ENCODE measurements around the gene RFPL4A.
"Not testable (repeated sequence)": the region's sequence is repeated elsewhere in the genome, so short reads cannot be mapped to it uniquely, and the experiment has no call there.

Gene RFPL4A
- total RNA-seq, result 0 to 0.33 (median 0) reads per million in 17 experiments

- DNase-seq, result not testable (repeated sequence)
Observed at GRCh38 chr19:55758797-55759196, at the start of gene RFPL4A. TSS of gene RFPL4A (plus strand) at chr19:55759097. CDS start at chr19:55761801, 2,704 bp downstream.

DNA sequence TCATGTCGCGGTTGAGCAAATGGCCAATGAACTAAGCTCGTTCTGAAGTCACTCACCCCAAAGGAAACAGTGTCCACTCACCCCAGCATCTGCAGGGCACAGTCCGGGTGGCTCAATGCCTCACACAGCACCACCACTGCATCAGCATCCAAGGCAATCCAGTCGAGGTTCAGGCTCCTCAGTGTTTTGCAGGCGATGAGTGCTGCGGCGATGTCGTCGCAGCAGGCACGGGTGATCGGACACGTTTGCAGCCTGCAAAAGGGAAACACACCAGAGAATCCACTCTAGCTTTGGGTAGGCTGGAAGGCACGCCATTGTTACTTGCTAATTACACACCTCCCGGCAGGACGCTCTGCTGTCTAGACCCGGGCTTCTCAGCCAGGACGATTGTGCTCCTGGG is 47.2 kb upstream of the RFPL4A start:
- no peak for DNase-seq

DNA sequence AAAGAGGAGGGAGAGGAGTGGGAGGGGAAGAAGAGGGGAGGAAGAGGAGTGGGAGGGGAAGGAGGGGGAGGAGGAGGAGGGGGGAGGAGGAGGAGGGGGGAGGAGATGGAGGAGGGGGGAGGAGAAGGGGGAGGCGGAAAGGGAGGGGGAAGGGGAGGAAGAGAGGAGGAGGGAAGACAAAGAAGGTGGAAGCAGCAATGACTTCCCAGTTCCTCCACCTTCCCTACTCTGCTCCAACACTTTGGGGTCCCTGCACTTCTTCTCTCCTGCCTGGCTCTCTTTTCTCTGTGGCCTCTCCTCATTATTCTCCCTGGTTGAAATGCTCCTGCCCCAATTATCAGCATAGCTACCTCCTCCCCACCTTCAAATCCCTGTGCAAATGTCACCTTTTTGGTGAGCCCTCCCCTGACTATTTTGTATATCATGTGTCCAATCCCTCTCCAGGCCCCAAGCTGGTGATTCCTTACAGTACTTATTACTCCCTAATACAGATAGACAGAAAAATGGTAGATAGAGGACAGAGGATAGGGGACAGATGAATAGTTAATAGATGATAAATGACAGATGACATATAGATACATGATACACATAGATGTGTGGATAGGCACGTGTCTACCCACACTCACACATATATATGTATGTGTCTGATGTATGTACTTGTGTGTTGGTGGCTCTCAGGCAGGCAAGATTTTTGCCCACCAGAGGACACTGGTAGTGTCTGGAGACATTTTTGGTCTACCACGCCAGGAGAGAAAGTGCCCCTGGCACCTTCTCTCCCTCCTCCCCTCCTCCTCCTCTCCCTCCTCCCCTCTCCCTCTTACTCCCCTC is 45.9 kb upstream of the RFPL4A start:
- no peak for DNase-seq

DNA sequence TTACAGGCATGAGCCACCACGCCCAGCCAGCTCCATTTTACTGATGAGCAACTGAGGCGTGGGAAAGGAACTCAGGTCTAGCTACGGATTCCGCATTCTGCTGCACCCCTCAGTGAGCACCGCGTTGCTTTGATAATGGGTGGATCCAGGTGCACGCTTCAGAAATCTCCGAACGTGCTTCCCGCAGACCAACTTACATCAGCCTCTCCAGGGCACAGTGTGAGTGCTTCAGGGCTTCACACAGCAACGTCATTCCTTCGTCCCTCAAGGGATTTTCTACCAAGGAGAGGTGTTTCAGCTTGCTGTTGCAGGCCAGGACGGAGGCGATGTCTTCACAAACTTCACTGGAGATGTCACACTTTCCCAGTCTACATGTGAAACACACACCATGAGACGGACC is 42.4 kb upstream of the RFPL4A start:
- DNase-seq, result no peak

- no peak for DNase-seq
Observed at GRCh38 chr19:55717251-55717650, 41.6 kb upstream of the RFPL4A start.

DNA sequence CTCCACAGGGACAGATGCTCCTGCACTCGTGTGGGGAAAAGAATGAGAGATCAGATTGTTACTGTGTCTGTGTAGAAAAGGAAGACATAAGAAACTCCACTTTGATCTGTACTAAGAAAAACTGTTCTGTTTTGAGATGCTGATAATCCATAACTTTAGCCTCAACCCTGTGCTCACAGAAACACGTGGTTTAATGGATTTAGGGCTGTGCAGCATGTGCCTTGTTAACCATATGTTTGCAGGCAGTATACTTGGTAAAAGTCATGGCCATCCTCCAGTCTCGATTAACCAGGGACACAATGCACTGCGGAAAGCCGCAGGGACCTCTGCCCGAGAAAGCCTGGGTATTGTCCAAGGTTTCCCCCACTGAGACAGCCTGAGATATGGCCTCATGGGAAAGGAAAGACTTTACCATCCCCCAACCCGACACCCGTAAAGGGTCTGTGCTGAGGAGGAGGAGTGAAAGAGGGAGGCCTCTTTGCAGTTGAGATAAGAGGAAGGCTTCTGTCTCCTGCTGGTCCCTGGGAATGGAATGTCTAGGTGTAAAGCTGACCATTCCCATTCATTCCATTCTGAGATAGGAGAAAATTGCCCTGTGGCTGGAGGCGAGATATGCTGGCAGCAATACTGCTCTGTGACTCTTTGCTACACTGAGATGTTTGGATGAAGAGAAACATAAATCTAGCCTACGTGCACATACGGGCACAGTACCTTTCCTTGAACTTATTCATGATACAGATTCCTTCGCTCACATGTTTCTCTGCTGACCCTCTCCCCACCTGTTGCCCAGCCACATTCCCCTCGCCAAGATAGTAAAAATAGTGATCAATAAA is 40.8 kb upstream of the RFPL4A start:
- not testable (repeated sequence) for DNase-seq

- no peak for DNase-seq
Observed at GRCh38 chr19:55720214-55720746, 38.6 kb upstream of the RFPL4A start.

- no peak for DNase-seq
Observed at GRCh38 chr19:55720801-55721200, 38.1 kb upstream of the RFPL4A start.

DNA sequence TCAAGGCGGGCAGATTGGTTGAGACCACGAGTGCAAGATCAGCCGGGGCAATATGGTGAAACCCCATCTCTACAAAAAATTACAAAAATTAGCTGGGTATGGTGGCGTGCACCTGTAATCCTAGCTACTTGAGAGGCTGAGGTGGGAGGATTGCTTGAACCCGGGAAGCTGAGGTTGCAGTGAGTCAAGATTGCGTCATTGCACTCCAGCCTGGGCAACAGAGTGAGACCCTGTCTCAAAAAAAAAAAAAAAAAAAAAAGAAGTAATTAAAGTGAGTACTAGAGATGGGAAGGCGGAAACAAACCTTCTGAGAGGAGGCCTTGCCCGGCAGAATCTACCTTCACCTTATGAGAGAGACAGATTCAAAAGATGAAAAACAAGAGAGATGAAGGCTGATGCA is 35.4 kb upstream of the RFPL4A start:
- no peak for DNase-seq

- DNase-seq, result not testable (repeated sequence)
Observed at GRCh38 chr19:55730378-55730777, 28.5 kb upstream of the RFPL4A start.

- no peak for DNase-seq
Observed at GRCh38 chr19:55738302-55738701, 20.6 kb upstream of the RFPL4A start, which contains the start of gene NLRP9. TSS of gene NLRP9 (minus strand) at chr19:55738402. CDS start at chr19:55738374, 28 bp downstream.

DNA sequence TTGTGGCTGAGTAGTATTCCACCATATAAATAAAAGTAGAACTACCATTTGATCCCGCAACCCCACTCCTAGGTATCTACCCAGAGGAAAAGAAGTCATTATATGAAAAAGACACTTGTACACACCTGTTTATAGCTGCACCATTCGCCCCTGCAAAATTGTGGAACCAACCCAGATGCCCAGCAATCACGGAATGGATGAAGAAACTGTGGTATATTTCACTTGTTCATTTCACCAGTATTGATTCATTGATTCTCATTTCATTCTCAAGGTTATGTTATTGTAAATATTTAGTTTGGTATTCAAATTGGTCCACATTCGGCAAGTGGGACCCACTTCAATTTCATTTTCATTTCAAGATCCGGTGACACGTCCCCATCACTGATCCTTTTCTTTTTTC is 8.2 kb upstream of the RFPL4A start:
- DNase-seq, result no peak

GRCh38 chr19:55753401-55753800 is 5.5 kb upstream of the RFPL4A start:
- no peak for DNase-seq

DNA sequence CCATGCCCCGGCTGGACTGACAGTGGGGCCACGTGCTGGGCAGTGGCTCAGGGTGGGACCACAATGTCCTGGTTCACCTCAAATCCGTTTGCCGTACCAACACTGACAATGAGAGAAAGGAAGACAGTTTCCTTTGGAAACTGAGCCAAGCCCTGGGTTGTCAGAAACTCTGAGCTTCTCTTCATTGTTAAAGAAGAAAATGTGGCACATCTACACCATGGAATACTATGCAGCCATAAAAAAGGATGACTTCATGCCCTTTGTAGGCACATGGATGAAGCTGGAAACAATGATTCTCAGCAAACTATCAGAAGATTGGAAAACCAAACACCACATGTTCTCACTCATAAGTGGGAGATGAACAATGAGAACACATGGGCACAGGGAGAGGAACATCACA is 2.1 kb upstream of the RFPL4A start:
- not testable (repeated sequence) for DNase-seq

- peak in 2 of 4 experiments; percentile 1 to 13 for DNase-seq
Observed at GRCh38 chr19:55766466-55766865, 7.6 kb downstream of the RFPL4A start.

DNA sequence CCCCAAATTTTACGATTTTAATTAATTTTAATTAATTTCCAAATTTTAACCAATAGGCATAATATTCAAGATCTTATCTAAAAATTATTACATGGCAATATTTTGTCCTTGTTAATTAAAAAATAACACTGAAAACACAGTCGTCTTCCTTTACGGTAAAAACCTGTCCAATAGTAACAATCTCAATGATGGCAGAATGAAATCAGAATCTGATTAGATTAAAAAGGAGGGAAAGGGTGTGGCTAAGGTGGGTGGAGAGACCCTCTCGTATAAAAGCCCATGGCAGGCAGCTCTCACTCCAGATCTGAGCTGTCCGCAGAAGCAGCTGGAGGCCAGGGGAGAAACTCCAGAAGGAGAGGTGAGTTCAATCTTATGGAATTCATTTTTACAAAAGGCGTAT is 9.9 kb downstream of the RFPL4A start, which contains the start of gene RFPL4AL1:
TSS of gene RFPL4AL1 (plus strand) at position 301 of the 400 bp plus-strand sequence. CDS start 2,687 bp downstream, outside the sequence.
- DNase-seq, result not testable (repeated sequence)

DNA sequence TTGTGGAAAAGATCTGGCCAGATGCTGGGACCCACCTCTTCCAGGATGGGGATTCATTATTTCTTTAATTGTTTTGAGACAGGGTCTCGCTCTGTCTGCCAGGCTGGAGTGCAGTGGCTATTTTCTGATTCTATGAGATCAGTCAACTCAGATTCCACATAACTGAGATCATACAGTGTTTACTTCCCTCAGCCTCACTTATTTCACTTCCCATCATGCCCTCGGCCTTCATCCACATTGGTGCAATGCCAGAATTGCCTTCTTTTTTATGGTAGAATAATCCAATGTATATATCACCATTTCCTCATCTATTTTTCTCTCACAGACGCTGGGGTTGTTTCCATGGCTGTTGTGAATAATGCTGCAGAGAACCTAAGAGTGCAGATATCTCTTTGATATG is 10.7 kb downstream of the RFPL4A start:
- DNase-seq, result not testable (repeated sequence)

DNA sequence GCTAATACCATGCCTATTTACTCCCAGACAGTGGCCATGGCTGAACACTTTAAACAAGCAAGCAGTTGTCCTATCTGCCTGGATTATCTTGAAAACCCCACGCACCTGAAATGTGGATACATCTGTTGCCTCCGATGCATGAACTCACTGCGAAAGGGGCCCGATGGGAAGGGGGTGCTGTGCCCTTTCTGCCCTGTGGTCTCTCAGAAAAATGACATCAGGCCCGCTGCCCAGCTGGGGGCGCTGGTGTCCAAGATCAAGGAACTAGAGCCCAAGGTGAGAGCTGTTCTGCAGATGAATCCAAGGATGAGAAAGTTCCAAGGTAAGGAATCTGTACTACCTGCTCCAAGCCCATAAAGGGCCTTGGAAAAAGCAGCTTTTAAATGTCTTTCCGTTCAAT is 18.6 kb downstream of the RFPL4A start:
- no peak for DNase-seq

DNA sequence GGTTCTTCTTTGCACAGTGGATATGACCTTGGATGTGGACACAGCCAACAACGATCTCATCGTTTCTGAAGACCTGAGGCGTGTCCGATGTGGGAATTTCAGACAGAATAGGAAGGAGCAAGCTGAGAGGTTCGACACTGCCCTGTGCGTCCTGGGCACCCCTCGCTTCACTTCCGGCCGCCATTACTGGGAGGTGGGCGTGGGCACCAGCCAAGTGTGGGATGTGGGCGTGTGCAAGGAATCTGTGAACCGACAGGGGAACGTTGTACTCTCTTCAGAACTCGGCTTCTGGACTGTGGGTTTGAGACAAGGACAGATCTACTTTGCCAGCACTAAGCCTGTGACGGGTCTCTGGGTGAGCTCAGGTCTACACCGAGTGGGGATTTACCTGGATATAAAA is 19.4 kb downstream of the RFPL4A start:
- no peak for DNase-seq

GRCh38 chr19:55781112-55781511 is 22.2 kb downstream of the RFPL4A start:
- DNase-seq, result no peak

GRCh38 chr19:55795021-55795420 is 36.1 kb downstream of the RFPL4A start:
- DNase-seq, result no peak

DNA sequence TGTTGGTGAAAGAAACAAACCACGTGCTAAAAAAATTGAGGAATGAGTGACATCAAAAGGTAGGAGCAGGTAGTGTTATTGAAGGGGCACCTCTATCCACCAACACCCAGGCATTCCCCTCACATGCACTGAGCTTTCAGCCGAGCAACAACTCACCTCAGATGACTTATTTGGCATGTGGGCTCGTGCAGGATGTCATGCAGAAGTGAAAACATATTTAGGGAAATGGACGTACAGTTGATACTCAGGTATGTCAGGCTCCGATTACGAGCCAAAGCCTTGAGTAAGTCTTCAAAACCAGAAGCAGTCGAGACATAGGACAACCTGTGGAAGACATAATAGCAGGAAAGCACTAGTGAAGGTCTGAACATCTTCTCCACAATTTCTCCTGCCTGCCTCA is 42.5 kb downstream of the RFPL4A start:
- no peak for DNase-seq

DNA sequence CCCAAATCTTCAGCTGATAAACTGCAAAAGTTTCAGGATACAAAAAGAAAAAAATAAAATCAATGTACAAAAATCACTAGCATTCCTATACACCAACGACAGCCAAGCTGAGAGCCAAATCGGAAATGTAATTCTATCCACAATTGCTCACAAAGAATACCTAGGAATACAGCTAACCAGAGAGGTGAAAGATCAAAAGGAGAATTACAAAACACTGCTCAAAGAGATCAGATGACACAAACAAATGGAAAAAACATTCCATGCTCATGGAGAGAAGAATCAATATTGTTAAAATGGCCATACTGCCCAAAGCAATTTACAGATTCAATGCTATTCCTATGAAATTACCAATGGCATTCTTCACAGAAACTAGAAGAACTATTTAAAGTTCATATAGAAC is 43.4 kb downstream of the RFPL4A start:
- DNase-seq, result no peak
